Breast epithelium (tissue), 3 donors: ENCODE data around the gene OR2T10.

Experiments used
- CTCF ChIP-seq, 3 donors: fragments of 450-650 bp; IDR thresholded peaks; one replicate each; pipeline ENCODE4 v1.5.1; 2016 to 2017; ENCODE audit warnings: antibody characterized with exemption in 3 of 3, mild to moderate bottlenecking in 3 of 3, moderate library complexity in 3 of 3
- POLR2AphosphoS5 ChIP-seq, 3 donors: sonication (generic); formaldehyde crosslinking; IDR thresholded peaks; one replicate each; pipeline ENCODE4 v1.6.1; 2017; ENCODE audit warnings: antibody characterized with exemption in 3 of 3

- TF ChIP-seq CTCF (IDR thresholded peaks at IDR 0.05) (no peak), POLR2AphosphoS5 (IDR thresholded peaks at IDR 0.05) (no peak)
Measured at GRCh38 chr1:248625971-248626370, 28.5 kb upstream of the OR2T10 start.
